Tibial artery (tissue), 4 donors: ENCODE data around the gene UBR1.
A peak's percentile ranks its signal among the peaks of the same experiment; 100 is the strongest.

Experiments used
- DNase-seq, 2 donors: peaks; one replicate each; pipeline ENCODE4 v3.0.0-alpha.2; 2019
- H3K27ac ChIP-seq, 2 donors: fragments of 200-600 bp; sonication (generic) in 1 of 2; 1 replicate in 1 of 2; 2 replicates in 1 of 2; pipeline ENCODE4 v1.5.1; 2018 to 2019; ENCODE audit warnings: mild to moderate bottlenecking in 1 of 2
- H3K27me3 ChIP-seq, 2 donors: fragments of 200-600 bp; sonication (generic) in 1 of 2; one replicate each; pipeline versions ENCODE4 v1.5.1 to v1.6.0; 2016 to 2019
- H3K36me3 ChIP-seq, 3 donors: fragments of 200-600 bp; sonication (generic) in 2 of 3; one replicate each; pipeline ENCODE4 v1.5.1; 2016 to 2019; ENCODE audit warnings: mild to moderate bottlenecking in 2 of 3
- H3K4me1 ChIP-seq, 4 donors: fragments of 200-600 bp; sonication (generic) in 2 of 4; 1 replicate in 3 of 4; 2 replicates in 1 of 4; pipeline ENCODE4 v1.5.1; 2016 to 2019
- H3K4me3 ChIP-seq, 2 donors: fragments of 200-600 bp; sonication (generic) in 1 of 2; 1 replicate in 1 of 2; 2 replicates in 1 of 2; pipeline ENCODE4 v1.5.1; 2018 to 2019; ENCODE audit warnings: mild to moderate bottlenecking in 2 of 2
- H3K9me3 ChIP-seq, 3 donors: fragments of 200-600 bp; sonication (generic) in 1 of 3; one replicate each; pipeline ENCODE4 v1.5.1; 2016 to 2019
- CTCF ChIP-seq, 2 experiments: fragments of 200-600 bp in 1 of 2; fragments of 450-650 bp in 1 of 2; IDR thresholded peaks; one replicate each; pipeline ENCODE4 v1.5.1; 2017 to 2019; ENCODE audit warnings: antibody characterized with exemption in 2 of 2, mild to moderate bottlenecking in 1 of 2, moderate library complexity in 1 of 2
- intact Hi-C: fragments of 100-400 bp; cut with DNase I; formaldehyde crosslinking; loops from one replicate; pipeline ENCODE4 v1.15.0; 2023; ENCODE audit warnings: low total_unique reads

Gene UBR1

GRCh38 chr15:42933886-42934667 is 171.8 kb downstream of the UBR1 start:
- DNase-seq, result no peak
- TF ChIP-seq CTCF (IDR thresholded peaks at IDR 0.05), result no peak
- intact Hi-C loops, result no loop called here

GRCh38 chr15:42932833-42933515 is 172.9 kb downstream of the UBR1 start:
- no peak for TF ChIP-seq CTCF (IDR thresholded peaks at IDR 0.05)
- no peak for DNase-seq
- H3K4me1 ChIP-seq, result peaks cover 0 to 16% (median 7%) of the 10 kb centered on the region in 4 donors
- no peaks in the 10 kb centered on the region for H3K27me3 ChIP-seq
- H3K9me3 ChIP-seq, result no peaks in the 10 kb centered on the region
- H3K27ac ChIP-seq, result no peak overlapping the region
- H3K4me3 ChIP-seq, result no peak overlapping the region
- intact Hi-C loops, result no loop called here
- no peaks in the 10 kb centered on the region for H3K36me3 ChIP-seq

More at GRCh38 chr15:42933886-42934667, 171.8 kb downstream of the UBR1 start:
- H3K27me3 ChIP-seq, result no peaks in the 10 kb centered on the region
- H3K9me3 ChIP-seq, result no peaks in the 10 kb centered on the region
- H3K4me1 ChIP-seq, result peaks cover 0 to 14% (median 4%) of the 10 kb centered on the region in 4 donors
- H3K4me3 ChIP-seq, result no peak overlapping the region
- no peak overlapping the region for H3K27ac ChIP-seq
- H3K36me3 ChIP-seq, result no peaks in the 10 kb centered on the region

GRCh38 chr15:42931702-42932486 is 173.9 kb downstream of the UBR1 start:
- H3K4me3 ChIP-seq, result no peak overlapping the region
- H3K27ac ChIP-seq, result no peak overlapping the region
- no peak for DNase-seq
- no peaks in the 10 kb centered on the region for H3K9me3 ChIP-seq
- intact Hi-C loops, result no loop called here
- no peaks in the 10 kb centered on the region for H3K27me3 ChIP-seq
- peaks cover 0 to 16% (median 7%) of the 10 kb centered on the region in 4 donors for H3K4me1 ChIP-seq
- TF ChIP-seq CTCF (IDR thresholded peaks at IDR 0.05), result no peak
- H3K36me3 ChIP-seq, result no peaks in the 10 kb centered on the region

GRCh38 chr15:42929306-42929848 is 176.5 kb downstream of the UBR1 start:
- Histone ChIP-seq H3K4me3 (no peak overlapping the region), H3K27ac (peak overlapping the region in 1 of 2 donors; percentile 27), H3K4me1 (peaks cover 0 to 16% (median 7%) of the 10 kb centered on the region in 4 donors), H3K36me3 (no peaks in the 10 kb centered on the region), H3K9me3 (no peaks in the 10 kb centered on the region), H3K27me3 (no peaks in the 10 kb centered on the region)
- intact Hi-C loops, result loop anchor here (10.0 kb wide), 1 partner anchor 195 kb away; the partner anchor contains the start of gene CDAN1
- no peak for DNase-seq
- TF ChIP-seq CTCF (IDR thresholded peaks at IDR 0.05), result no peak

- no peak for TF ChIP-seq CTCF (IDR thresholded peaks at IDR 0.05)
- Histone ChIP-seq H3K36me3 (no peaks in the 10 kb centered on the region), H3K4me3 (peak overlapping the region; percentile 84 to 99), H3K27me3 (no peaks in the 10 kb centered on the region), H3K27ac (peak overlapping the region; percentile 92 to 96), H3K9me3 (no peaks in the 10 kb centered on the region), H3K4me1 (peaks cover 0 to 27% (median 5%) of the 10 kb centered on the region in 4 donors)
- intact Hi-C loops, result loop anchor here (5.0 to 10.0 kb wide), 2 partner anchors 187 to 214 kb away; partner anchors contain the start of gene CDAN1
- DNase-seq, result peak in 1 of 2 donors; percentile 40
These were observed 184.5 kb downstream of the UBR1 start for GRCh38 chr15:42921342-42921731.
